Bronchial epithelial cell (primary cell): ENCODE data around the gene MCL1. TPM values are rescaled to one million over a fixed set of nuclear protein-coding genes. Genes with fewer than 3 reads are reported as not detected.
A peak's percentile ranks its signal among the peaks of the same experiment; 100 is the strongest.
"Not testable (repeated sequence)": the region's sequence is repeated elsewhere in the genome, so short reads cannot be mapped to it uniquely, and the experiment has no call there.

Source experiments
- DNase-seq: peaks from one replicate; pipeline ENCODE4 v3.0.0-alpha.2; 2010; ENCODE audit warnings: low read depth
- FAIRE-seq: peaks from 2 replicates; lab custom pipeline; 2011; peaks lifted over from hg19 to GRCh38; lab: Jason Lieb, UNC
- H3K27me3 ChIP-seq: 2 replicates; pipeline ENCODE4 v1.5.1; 2011; ENCODE audit warnings: low read length; ENCODE audit not compliant: control insufficient read depth, insufficient read depth
- H3K36me3 ChIP-seq: 2 replicates; pipeline ENCODE4 v1.5.1; 2011; ENCODE audit warnings: low read length; ENCODE audit not compliant: control insufficient read depth, insufficient read depth
- H3K4me3 ChIP-seq: 2 replicates; pipeline ENCODE4 v1.5.1; 2011; ENCODE audit warnings: mild to moderate bottlenecking, low read depth, low read length, control low read depth
- CTCF ChIP-seq: IDR thresholded peaks from 2 replicates; pipeline ENCODE4 v1.5.1; 2011; ENCODE audit warnings: mild to moderate bottlenecking, moderate library complexity, low read length, control low read depth, inconsistent platforms; ENCODE audit not compliant: insufficient read depth, severe bottlenecking
- total RNA-seq: library from RNA; depleted of rRNA; stranded (reverse); fragments of >200 nt; gene quantifications from 2 replicates; pipeline ENCODE4 v1.2.1, GENCODE V29; 2014

Gene MCL1
- total RNA-seq, 1 donor from 2014 or later = 280 TPM

- FAIRE-seq (no peak), DNase-seq (no peak)
- H3K4me3 ChIP-seq = no peak overlapping the region
- H3K27me3 ChIP-seq = no peaks in the 10 kb centered on the region
- peaks cover under 1% of the 10 kb centered on the region for H3K36me3 ChIP-seq
- no peak for TF ChIP-seq CTCF
Measured at GRCh38 chr1:150604226-150604588, 24.8 kb upstream of the MCL1 start.

- DNase-seq = no peak
- H3K36me3 ChIP-seq = no peaks in the 10 kb centered on the region
- H3K4me3 ChIP-seq = no peak overlapping the region
- no peak for TF ChIP-seq CTCF
- H3K27me3 ChIP-seq = no peaks in the 10 kb centered on the region
- FAIRE-seq = no peak
Measured at GRCh38 chr1:150603711-150604110, 24.3 kb upstream of the MCL1 start.

- H3K36me3 ChIP-seq, FAIRE-seq, H3K4me3 ChIP-seq, DNase-seq, H3K27me3 ChIP-seq: not testable (repeated sequence)
Measured at GRCh38 chr1:150602372-150602771, 23.0 kb upstream of the MCL1 start.

- Histone ChIP-seq H3K36me3 (no peaks in the 10 kb centered on the region), H3K4me3 (no peak overlapping the region), H3K27me3 (no peaks in the 10 kb centered on the region)
- no peak for FAIRE-seq
- DNase-seq = no peak
- TF ChIP-seq CTCF = no peak
Measured at GRCh38 chr1:150601540-150601939, 22.1 kb upstream of the MCL1 start.

GRCh38 chr1:150598346-150598745, 18.9 kb upstream of the MCL1 start:
- H3K4me3 ChIP-seq, DNase-seq, H3K27me3 ChIP-seq, FAIRE-seq, H3K36me3 ChIP-seq: not testable (repeated sequence)

- FAIRE-seq = no peak
- no peak for DNase-seq
- Histone ChIP-seq H3K36me3 (no peaks in the 10 kb centered on the region), H3K4me3 (no peak overlapping the region), H3K27me3 (no peaks in the 10 kb centered on the region)
- TF ChIP-seq CTCF = no peak
Measured at GRCh38 chr1:150596976-150597375, 17.6 kb upstream of the MCL1 start.

GRCh38 chr1:150596095-150596892, 16.9 kb upstream of the MCL1 start:
- TF ChIP-seq CTCF = no peak
- H3K36me3 ChIP-seq = no peaks in the 10 kb centered on the region
- no peak overlapping the region for H3K4me3 ChIP-seq
- DNase-seq (peak; percentile 54), FAIRE-seq (no peak)
- no peaks in the 10 kb centered on the region for H3K27me3 ChIP-seq
